NCI-H1105 (cell line): ENCODE data around the gene ASTN2.

Experiments
- DNase-seq: peaks from one replicate; lab custom pipeline; 2025; lab: John Stamatoyannopoulos, UW

ASTN2 gene

DNA sequence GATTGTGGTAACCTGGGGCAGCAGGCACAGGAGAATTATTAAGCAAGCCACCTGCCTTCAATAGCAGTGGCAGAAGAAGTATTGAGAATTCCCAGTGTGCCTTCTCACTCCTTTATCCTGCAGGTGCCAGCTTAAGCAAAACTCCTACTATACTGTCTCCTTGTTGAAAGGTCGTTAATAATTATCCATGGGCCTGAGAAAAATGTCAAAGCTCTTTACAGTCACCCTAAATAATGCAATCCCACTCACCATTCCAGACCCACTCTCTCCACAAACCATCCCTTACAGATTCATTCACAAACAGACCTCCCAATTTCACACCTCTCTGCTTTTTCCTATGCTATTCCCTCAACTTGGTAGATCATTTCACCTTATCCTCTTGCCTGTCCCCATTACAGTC, 889.2 kb downstream of the ASTN2 start:
- no peak for DNase-seq

DNA sequence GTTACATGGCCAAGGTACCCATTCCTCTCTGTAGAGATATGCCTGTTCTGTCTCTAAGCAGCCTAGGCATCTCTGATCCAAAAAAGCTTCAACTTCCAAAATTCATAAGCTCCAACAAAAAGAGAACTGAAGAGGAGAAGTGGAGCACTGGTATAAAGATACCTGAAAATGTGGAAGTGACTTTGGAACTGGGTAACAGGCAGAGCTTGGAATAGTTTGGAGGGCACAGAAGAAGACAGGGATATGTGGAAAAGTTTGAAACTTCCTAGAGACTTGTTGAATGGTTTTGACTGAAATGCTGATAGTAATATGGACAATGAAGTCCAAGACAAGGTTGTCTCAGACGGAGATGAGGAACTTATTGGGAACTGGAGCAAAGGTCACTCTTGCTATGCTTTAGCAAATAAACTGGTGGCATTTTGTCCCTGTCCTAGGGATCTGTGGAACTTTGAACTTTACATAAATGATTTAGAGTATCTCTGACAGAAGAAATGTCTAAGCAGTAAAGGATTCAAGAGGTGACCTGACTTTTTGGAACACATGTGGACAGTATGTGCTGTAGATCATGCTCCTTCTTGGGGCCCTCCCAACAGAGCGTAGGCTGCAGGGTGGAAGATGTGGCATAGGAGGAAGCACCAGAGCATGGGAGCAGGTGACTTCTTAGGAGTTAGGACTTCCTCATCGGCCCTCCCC, 889.9 kb downstream of the ASTN2 start:
- no peak for DNase-seq

- DNase-seq: no peak
These were observed 894.6 kb downstream of the ASTN2 start for GRCh38 chr9:116520218-116520617.

GRCh38 chr9:116516456-116516855, 898.4 kb downstream of the ASTN2 start:
- no peak for DNase-seq

GRCh38 chr9:116515541-116515940, 899.3 kb downstream of the ASTN2 start:
- no peak for DNase-seq

- no peak for DNase-seq
These were observed 908.2 kb downstream of the ASTN2 start for GRCh38 chr9:116506685-116507084.

- DNase-seq: no peak
These were observed 909.9 kb downstream of the ASTN2 start for GRCh38 chr9:116504893-116505480.

DNA sequence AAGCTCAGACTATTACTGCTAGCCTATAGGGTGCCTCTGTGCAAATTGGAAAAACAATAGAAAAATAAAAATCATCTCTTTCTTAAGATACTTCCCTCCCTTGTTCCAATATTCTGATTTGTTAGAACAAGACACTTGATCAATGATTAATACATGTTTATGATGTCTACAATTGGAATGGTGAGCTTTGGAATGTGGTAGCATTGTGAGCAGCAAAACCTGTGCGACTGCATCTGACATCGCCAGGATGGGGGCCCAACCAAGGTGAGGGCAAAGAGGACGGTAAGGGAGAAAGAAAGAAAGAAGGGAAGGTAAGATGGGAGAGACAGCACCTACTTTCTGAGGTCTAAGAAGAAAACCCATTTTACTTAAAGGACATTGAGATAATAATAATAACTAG, 910.8 kb downstream of the ASTN2 start:
- DNase-seq: no peak

GRCh38 chr9:116502746-116503145, 912.1 kb downstream of the ASTN2 start:
- no peak for DNase-seq

DNA sequence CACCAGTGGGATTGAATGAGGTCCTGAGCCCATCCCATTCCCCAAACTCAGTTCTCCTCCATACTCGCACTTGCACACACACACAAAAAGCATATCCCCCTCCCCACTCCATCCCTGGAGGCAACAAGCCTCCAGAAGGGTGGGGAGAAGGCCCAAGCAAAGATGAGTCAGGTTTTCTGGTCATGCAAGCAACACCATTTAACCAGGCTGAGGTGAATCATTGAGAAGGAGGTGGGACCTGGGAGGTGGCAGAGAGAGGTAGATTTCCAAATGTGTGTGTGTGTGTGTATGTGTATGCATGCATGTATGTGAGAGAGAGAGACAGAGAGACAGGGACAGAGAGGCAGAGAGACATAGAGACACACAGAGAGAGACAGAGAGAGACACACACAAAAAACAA, 913.0 kb downstream of the ASTN2 start:
- no peak for DNase-seq

DNA sequence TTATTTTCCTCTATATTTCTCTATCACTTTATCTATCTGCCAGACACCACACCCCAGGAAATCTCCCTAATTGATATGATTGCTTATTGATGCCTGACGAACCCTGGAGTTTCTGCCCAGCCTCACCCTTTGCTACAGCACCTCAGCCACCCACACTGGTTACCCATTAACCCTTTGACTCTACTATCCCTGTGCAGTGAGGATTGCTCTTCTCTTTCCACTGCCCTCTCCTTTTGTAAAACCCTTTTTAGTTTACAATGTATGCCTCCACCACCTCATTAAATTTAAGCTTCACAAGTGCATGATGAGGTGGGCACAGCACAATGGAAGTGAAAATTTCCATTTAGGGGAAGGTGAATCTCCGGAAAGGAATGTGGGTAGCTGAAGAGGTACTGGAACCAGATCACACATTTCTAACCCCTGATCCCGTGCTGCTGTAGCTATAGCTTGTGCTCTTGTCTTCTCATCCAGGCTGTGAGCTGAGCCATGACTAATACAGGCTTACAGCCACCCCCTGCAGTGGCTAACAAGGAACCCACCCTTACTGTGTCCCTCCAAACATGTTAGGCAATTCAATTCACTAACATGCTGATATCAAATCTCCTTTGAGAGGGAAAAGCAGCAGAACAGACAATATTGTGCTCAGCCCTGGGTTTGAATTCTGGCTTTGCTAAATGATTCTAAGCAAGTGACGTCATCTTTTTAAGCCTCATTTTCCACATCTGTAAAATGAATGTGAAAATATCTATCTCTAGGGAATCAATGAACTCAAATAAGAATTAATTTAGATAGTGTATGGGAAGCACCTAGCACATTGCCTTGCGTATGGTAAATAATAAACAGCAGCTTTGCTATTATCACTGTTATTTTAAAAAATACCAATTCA, 914.6 kb downstream of the ASTN2 start:
- DNase-seq: no peak

DNA sequence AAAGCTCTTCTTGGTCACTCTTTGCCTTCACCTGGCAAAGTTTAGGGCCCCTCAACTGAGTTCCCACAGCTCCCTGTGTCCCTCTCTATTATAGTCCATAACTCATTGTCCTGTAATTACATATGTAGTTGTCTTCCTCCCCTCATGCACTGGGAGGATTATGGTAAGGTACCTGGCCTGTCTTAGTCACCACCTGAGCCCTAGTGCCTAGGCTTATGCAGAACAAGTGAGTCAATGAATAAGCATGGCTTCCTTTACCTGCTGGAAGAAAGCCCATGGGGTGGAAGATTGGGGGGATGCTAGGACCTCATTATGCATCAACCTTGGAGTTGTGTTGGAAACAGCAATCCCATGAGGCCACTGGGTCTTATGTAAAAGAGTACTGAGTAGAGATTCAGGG, 915.4 kb downstream of the ASTN2 start:
- no peak for DNase-seq

DNA sequence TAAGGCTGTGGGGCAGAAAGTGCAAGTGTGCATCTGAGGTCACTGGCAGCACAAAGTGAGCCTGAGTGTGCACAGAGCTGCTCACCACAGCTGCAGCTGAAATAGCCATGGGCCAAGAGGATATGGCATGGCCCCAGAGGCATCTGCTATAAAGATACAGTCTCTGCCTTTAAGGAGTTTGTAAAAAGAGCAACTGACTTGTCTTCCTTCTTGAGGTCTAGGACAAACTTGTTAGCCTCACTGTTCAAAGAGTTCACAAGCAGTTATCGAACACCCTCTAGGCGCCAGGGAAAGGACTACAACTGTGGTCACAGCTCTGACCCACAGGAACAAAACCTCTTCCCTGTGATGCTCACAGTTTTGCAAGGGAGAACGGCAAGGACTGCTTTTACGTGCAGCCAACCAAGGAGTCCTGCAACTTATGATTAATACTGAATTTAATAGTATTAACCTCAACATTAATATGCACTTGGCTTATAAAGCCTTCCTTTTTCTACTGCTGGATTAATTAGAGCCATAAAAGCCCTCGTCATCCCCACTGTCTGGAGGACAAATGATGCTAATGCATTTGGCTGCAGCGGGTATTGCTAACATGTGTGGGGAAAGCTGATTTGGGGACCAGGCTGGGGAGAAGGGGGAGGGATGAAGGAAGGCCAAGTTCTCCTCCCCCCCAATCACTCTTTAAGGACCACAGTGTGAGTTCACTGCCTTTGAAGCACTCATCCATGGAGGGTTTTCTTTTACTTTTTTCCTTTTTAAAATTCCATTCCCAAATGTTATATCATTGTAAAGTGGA, 917.6 kb downstream of the ASTN2 start:
- DNase-seq: no peak

DNA sequence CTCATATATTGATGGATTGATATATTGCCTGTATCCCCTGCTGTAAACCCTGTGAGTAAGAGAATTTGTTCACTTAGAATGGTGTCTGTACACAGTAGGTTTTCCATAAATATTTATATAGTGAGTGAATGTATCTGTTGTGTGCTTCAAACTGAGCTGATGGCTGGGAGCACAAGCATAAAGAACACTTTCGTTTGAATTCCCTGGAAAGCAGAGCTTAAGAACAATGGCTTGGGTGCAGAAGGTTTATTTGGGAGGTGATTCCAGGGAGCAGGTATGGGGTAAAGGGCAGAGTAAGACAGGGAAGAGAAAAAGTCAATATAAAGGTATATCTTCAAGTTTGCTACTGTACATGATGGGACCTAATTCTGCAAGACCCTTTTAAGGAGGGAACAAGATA, 918.7 kb downstream of the ASTN2 start:
- DNase-seq: no peak

DNA sequence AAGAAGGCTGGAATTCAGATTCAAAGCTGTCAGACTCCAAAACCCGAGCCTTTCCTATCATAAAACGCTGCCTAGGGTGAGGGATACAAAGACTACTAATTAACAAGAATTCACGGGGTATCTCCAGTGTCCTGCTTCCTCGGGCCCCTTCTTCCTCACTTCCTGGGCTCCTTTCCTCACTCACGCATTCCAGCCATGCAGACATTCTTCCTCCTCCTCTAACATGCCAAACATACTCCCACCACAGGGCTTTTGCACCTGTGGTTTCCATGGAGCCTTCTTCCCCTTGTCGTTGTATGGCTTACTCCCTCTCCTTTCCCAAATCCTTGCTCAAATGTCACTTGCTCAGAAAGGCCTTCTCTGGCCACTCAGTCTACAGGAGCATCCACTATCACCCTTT, 919.1 kb downstream of the ASTN2 start:
- DNase-seq: no peak

DNA sequence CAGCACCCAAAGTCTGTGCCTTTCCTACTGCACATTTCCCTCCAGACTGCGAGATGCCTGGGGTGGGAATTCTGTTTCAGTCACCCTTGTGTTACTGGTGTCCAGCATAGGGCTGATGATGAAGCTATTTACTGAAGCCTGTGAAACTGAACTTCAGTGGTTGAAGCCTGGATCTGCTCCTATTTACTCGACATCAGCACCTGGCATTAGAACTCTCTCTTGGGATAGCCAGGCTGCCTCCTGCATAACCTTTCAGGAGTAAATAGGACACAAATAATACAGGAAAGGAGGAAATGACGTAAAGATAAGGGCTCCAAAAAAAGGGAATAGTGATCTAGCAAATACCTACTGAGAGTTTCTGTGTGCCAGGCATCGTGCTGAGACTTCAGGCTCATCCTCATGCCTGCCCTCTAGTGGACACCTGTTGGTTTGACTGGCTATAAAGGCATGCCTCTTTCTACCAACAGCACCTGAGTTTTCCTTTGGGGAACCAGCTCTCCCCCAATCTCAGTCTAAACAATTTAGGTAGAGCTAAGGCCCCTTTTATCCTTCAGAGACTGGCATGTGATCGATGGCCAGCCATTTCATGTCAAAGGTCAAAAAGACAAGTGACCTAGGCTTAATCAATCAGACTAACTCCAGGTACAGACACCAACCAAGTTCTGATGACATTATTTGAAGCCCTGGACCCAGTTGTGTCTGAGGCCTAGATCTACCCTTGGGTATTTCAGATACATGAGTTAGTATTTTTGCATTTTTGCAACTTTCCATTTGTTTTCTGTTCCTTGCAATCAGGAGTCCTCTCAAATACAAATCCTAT, 919.8 kb downstream of the ASTN2 start:
- DNase-seq: no peak

- no peak for DNase-seq
These were observed 921.5 kb downstream of the ASTN2 start for GRCh38 chr9:116493183-116493860.

DNA sequence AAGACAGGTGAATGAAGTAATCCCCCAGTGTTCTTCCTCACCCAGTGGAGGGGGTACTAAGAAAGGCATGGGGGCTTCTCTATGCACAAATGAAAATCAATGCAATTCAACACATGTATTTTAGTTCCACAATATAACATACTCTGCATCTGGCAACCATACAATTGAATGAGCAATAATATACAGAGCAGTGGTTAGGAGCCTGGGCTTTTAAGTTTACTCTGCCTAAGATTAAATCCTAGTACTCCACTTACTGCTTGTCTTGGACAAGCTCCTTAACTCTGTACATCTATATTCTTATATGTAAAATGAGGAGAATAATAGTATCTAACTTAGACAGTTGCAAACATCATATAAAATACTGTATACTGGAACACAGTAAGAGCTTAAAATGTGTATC, 923.2 kb downstream of the ASTN2 start:
- no peak for DNase-seq

- no peak for DNase-seq
These were observed 923.6 kb downstream of the ASTN2 start for GRCh38 chr9:116491219-116491618.

GRCh38 chr9:116490321-116490720, 924.5 kb downstream of the ASTN2 start:
- DNase-seq: no peak

GRCh38 chr9:116488373-116488772, 926.5 kb downstream of the ASTN2 start:
- DNase-seq: no peak
